Liver (tissue), 3 donors: ENCODE data around the gene BGN.

Experiments used
- CTCF ChIP-seq: fragments of 150-350 bp; IDR thresholded peaks from 2 replicates; pipeline ENCODE4 v1.5.1; 2017; ENCODE audit warnings: improper control_type of control experiment, low read depth, low read length; ENCODE audit not compliant: missing input control
- FOXA2 ChIP-seq: IDR thresholded peaks from 2 replicates; pipeline ENCODE4 v1.6.1; 2016; ENCODE audit warnings: antibody characterized with exemption
- GABPA ChIP-seq, 2 donors: IDR thresholded peaks in 1 of 2; conservative IDR thresholded peaks in 1 of 2; 2 replicates each; pipeline ENCODE4 v1.6.1; 2016; ENCODE audit warnings: antibody characterized with exemption in 2 of 2, mild to moderate bottlenecking in 1 of 2, moderate library complexity in 1 of 2
- JUND ChIP-seq, 2 donors: IDR thresholded peaks; 2 replicates each; pipeline ENCODE4 v1.6.1; 2016; ENCODE audit warnings: antibody characterized with exemption in 2 of 2
- MAX ChIP-seq: IDR thresholded peaks from 2 replicates; pipeline ENCODE4 v1.6.1; 2016; ENCODE audit warnings: antibody characterized with exemption
- RAD21 ChIP-seq, 2 donors: IDR thresholded peaks; 2 replicates each; pipeline ENCODE4 v1.6.1; 2016; ENCODE audit warnings: antibody characterized with exemption in 2 of 2, mild to moderate bottlenecking in 2 of 2
- REST ChIP-seq: IDR thresholded peaks from 2 replicates; pipeline ENCODE4 v1.6.1; 2016; ENCODE audit warnings: antibody characterized with exemption, mild to moderate bottlenecking
- SP1 ChIP-seq: IDR thresholded peaks from 2 replicates; pipeline ENCODE4 v1.6.1; 2018; ENCODE audit warnings: antibody characterized with exemption, mild to moderate bottlenecking
- TAF1 ChIP-seq: conservative IDR thresholded peaks from 2 replicates; pipeline ENCODE4 v1.6.1; 2016; ENCODE audit warnings: antibody characterized with exemption, mild to moderate bottlenecking
- YY1 ChIP-seq: IDR thresholded peaks from 2 replicates; pipeline ENCODE4 v1.6.1; 2016; ENCODE audit warnings: antibody characterized with exemption, mild to moderate bottlenecking
- ZBTB33 ChIP-seq: IDR thresholded peaks from 2 replicates; pipeline ENCODE4 v1.6.1; 2016; ENCODE audit warnings: antibody characterized with exemption
- donor health status: healthy.
- donor health status: healthy.

- TF ChIP-seq REST: no peak
- TF ChIP-seq CTCF: no peak
- TF ChIP-seq MAX: no peak
- TF ChIP-seq SP1: no peak
- no peak for TF ChIP-seq RAD21 (IDR thresholded peaks at IDR 0.05)
- TF ChIP-seq TAF1: no peak
- TF ChIP-seq JUND (IDR thresholded peaks at IDR 0.05): no peak
- no peak for TF ChIP-seq ZBTB33
- TF ChIP-seq GABPA (IDR thresholded peaks at IDR 0.05 in 1 of 2, conservative IDR thresholded peaks at IDR 0.05 in 1 of 2): no peak
- no peak for TF ChIP-seq FOXA2
- TF ChIP-seq YY1: no peak
Observed at GRCh38 chrX:153504445-153505016, 9.8 kb downstream of the BGN start.
